ENCODE data around the gene SEL1L3.
"Not testable (repeated sequence)": the region's sequence is repeated elsewhere in the genome, so short reads cannot be mapped to it uniquely, and the experiment has no call there.

Gene SEL1L3

DNA sequence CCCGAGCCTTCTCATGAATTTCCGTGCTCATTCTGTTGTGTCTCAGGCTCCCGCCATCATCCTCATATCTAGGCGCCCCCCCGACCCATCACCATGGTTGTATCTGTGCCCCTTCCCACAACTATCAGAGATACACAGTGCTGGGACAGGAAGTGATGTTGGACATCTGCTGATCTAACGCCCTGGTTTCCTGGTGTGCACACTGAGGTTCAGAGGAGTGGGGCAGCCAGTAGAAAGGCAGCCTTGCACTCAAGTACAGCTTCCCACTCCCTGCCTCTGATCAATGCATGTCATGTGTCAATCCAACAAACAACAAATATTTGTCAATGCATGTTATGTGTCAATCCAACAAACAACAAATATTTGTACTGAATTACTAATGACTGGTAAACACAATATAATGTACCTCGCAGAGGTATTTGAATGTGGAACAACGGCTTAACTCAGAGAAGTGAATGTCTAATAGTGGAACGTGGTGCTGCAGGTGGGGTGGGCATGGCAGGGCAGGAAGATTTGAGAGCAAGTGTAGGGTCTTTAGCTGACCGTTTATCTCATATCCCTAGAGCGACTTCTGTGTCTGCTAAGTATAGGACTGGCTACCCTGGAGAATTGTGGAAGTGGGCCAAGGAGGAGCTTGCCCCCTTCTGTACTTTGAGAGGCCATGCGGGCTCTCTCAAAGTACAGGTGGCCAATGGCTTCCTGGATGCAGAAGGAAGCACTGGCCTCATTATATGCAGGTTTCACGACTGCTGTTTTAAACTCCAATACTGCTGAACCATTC, 10.3 kb upstream of the SEL1L3 start:
- Mint-ChIP-seq H3K27me3 (peaks cover 1% of the 10 kb centered on the region), H3K27ac (no peak overlapping the region), H3K9me3 (no peaks in the 10 kb centered on the region), H3K4me3 (no peak overlapping the region), H3K4me1 (ENCODE audit: low read depth) (no peaks in the 10 kb centered on the region), H3K36me3 (ENCODE audit: low read depth) (no peaks in the 10 kb centered on the region)
- intact Hi-C loops (cut with micrococcal nuclease) = no loop called here

GRCh38 chr4:25870081-25870480, 7.3 kb upstream of the SEL1L3 start:
- H3K27ac Mint-ChIP-seq = no peak overlapping the region
- no peaks in the 10 kb centered on the region for H3K9me3 Mint-ChIP-seq
- intact Hi-C loops (cut with micrococcal nuclease) = no loop called here
- no peaks in the 10 kb centered on the region for H3K36me3 Mint-ChIP-seq (ENCODE audit: low read depth)
- H3K4me1 Mint-ChIP-seq (ENCODE audit: low read depth) = peaks cover 6% of the 10 kb centered on the region
- peaks cover 6% of the 10 kb centered on the region for H3K27me3 Mint-ChIP-seq
- H3K4me3 Mint-ChIP-seq = no peak overlapping the region

- no peak overlapping the region for H3K4me3 Mint-ChIP-seq
- intact Hi-C loops (cut with micrococcal nuclease) = loop anchor here (5.0 kb wide), 1 partner anchor 34 kb away; no protein-coding TSS in a partner anchor
- H3K36me3 Mint-ChIP-seq (ENCODE audit: low read depth) = no peaks in the 10 kb centered on the region
- peaks cover 20% of the 10 kb centered on the region for H3K27me3 Mint-ChIP-seq
- H3K4me1 Mint-ChIP-seq (ENCODE audit: low read depth) = peaks cover 11% of the 10 kb centered on the region
- H3K27ac Mint-ChIP-seq = no peak overlapping the region
- no peaks in the 10 kb centered on the region for H3K9me3 Mint-ChIP-seq
Observed at GRCh38 chr4:25867781-25868294, 5.0 kb upstream of the SEL1L3 start.

DNA sequence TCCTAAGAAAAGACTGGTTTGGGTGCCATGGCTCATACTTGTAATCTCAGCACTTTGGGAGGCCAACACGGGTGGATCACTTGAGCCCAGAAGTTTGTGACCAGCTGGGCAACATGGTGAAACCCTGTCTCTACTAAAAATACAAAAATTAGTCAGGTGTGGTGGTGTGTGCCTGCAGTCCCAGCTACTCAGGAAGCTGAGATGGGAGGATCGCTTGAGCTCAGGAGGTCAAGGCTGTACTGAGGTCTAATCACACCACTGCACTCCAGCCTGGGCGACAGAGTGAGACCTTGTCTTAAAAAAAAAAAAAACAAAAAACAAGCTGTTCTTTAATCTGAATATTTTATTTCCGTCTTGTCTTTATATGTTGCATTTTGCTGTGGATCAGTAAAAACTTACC, 3.6 kb upstream of the SEL1L3 start:
- peaks cover 18% of the 10 kb centered on the region for H3K4me1 Mint-ChIP-seq (ENCODE audit: low read depth)
- intact Hi-C loops (cut with micrococcal nuclease) = loop anchor here (5.0 kb wide), 1 partner anchor 36 kb away; no protein-coding TSS in a partner anchor
- not testable (repeated sequence) for H3K27ac Mint-ChIP-seq; H3K36me3 Mint-ChIP-seq (ENCODE audit: low read depth); H3K9me3 Mint-ChIP-seq; H3K4me3 Mint-ChIP-seq
- H3K27me3 Mint-ChIP-seq = peaks cover 27% of the 10 kb centered on the region

- intact Hi-C loops (cut with micrococcal nuclease) = loop anchor here (5.0 kb wide), 1 partner anchor 37 kb away; no protein-coding TSS in a partner anchor
- Mint-ChIP-seq H3K27ac (no peak overlapping the region), H3K27me3 (peaks cover 27% of the 10 kb centered on the region), H3K4me1 (ENCODE audit: low read depth) (peaks cover 24% of the 10 kb centered on the region), H3K4me3 (no peak overlapping the region), H3K36me3 (ENCODE audit: low read depth) (peaks cover 7% of the 10 kb centered on the region), H3K9me3 (no peaks in the 10 kb centered on the region)
Observed at GRCh38 chr4:25865586-25865985, 2.8 kb upstream of the SEL1L3 start.

- H3K4me3 Mint-ChIP-seq = peak overlapping the region; percentile 76
- H3K4me1 Mint-ChIP-seq (ENCODE audit: low read depth) = peaks cover 39% of the 10 kb centered on the region
- intact Hi-C loops (cut with micrococcal nuclease) = loop anchor here (5.0 kb wide), 1 partner anchor 422 kb away; no protein-coding TSS in a partner anchor
- H3K27me3 Mint-ChIP-seq = peaks cover 27% of the 10 kb centered on the region
- no peaks in the 10 kb centered on the region for H3K9me3 Mint-ChIP-seq
- peaks cover 7% of the 10 kb centered on the region for H3K36me3 Mint-ChIP-seq (ENCODE audit: low read depth)
- peak overlapping the region; percentile 67 for H3K27ac Mint-ChIP-seq
Observed at GRCh38 chr4:25863831-25864418, 1.1 kb upstream of the SEL1L3 start.

GRCh38 chr4:25863347-25863784, 578 bp upstream of the SEL1L3 start:
- Mint-ChIP-seq H3K9me3 (no peaks in the 10 kb centered on the region), H3K4me1 (ENCODE audit: low read depth) (peaks cover 39% of the 10 kb centered on the region), H3K27ac (peak overlapping the region; percentile 67), H3K4me3 (peak overlapping the region; percentile 76), H3K36me3 (ENCODE audit: low read depth) (peaks cover 7% of the 10 kb centered on the region), H3K27me3 (peaks cover 27% of the 10 kb centered on the region)
- intact Hi-C loops (cut with micrococcal nuclease) = loop anchor here (5.0 kb wide), 1 partner anchor 421 kb away; no protein-coding TSS in a partner anchor

- Mint-ChIP-seq H3K4me3 (peak overlapping the region; percentile 100), H3K36me3 (ENCODE audit: low read depth) (peaks cover 7% of the 10 kb centered on the region), H3K27me3 (peaks cover 23% of the 10 kb centered on the region), H3K4me1 (ENCODE audit: low read depth) (peaks cover 48% of the 10 kb centered on the region), H3K9me3 (no peaks in the 10 kb centered on the region), H3K27ac (peak overlapping the region; percentile 97)
- intact Hi-C loops (cut with micrococcal nuclease) = loop anchor here (5.0 kb wide), 1 partner anchor 420 kb away; no protein-coding TSS in a partner anchor
Observed at GRCh38 chr4:25861951-25862410, 807 bp downstream of the SEL1L3 start.

DNA sequence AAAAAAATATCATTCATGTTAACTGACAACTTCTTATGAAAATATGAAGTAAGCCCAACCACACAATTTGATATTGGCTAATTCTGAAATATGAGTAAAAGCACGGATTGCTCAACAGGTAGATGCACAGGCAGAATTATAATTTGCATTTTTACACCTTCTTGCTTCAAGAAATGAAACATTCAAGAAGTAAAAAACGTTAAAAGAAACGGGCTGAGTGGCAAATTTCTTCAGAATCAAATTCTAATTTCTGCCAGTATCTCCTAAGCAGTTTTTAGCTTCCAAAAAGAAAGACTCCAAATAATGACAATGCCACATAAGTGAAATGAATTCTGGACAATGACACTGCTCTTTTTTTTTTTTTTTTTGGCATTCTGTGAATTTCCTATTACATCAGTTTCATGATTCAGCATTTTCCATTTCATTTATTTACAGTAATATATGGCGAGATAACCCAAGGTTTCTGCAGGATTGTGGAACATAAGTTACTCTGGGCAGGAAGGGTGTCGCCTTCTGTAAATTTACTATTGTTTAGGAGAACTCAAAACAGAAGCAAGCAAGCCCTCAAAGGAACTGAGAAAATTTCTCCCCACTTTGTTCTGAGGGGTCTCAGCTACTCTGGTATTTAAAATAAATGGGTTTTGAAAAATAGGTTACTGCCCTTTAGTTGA, 1.4 kb downstream of the SEL1L3 start:
- peak overlapping the region; percentile 100 for H3K4me3 Mint-ChIP-seq
- H3K36me3 Mint-ChIP-seq (ENCODE audit: low read depth) = peaks cover 7% of the 10 kb centered on the region
- H3K4me1 Mint-ChIP-seq (ENCODE audit: low read depth) = peaks cover 51% of the 10 kb centered on the region
- intact Hi-C loops (cut with micrococcal nuclease) = loop anchor here (5.0 kb wide), 1 partner anchor 419 kb away; no protein-coding TSS in a partner anchor
- peaks cover 23% of the 10 kb centered on the region for H3K27me3 Mint-ChIP-seq
- peak overlapping the region; percentile 97 for H3K27ac Mint-ChIP-seq
- no peaks in the 10 kb centered on the region for H3K9me3 Mint-ChIP-seq

DNA sequence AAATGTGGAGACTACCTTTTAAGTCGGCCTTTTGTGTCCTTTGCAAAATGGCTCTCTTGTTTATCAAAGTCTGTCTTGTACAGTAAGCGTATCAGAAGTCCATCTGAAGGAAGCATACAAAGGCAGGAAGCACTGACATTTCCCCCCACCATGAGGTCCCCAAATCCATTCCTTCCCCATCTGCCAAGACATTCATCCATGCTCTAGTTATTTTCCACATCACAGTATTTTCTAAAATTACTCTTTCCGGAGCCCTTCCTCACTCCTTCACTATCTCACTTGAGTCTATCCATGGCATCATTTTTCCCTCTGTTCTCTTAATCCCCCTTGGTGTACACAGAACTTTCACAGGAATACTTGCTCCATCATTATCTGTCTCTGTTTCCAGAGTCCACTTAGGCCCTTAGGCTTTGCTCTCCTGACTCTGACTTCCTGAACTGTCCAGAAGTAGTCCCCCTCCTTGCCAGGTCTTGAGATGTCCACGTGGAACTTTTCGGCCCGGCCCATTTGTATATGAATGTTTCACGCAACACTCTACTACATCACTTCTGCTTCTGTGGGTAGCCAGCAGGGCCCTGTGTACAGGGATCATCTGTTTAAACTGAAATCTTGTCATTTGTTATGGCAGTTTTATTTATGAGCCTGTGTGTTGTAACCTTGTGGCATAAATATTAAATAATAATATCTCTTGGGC, 2.1 kb downstream of the SEL1L3 start:
- H3K36me3 Mint-ChIP-seq (ENCODE audit: low read depth) = peaks cover 7% of the 10 kb centered on the region
- H3K27ac Mint-ChIP-seq = peak overlapping the region; percentile 97
- H3K9me3 Mint-ChIP-seq = no peaks in the 10 kb centered on the region
- no peak overlapping the region for H3K4me3 Mint-ChIP-seq
- H3K4me1 Mint-ChIP-seq (ENCODE audit: low read depth) = peaks cover 51% of the 10 kb centered on the region
- peaks cover 23% of the 10 kb centered on the region for H3K27me3 Mint-ChIP-seq
- intact Hi-C loops (cut with micrococcal nuclease) = loop anchor here (5.0 kb wide), 1 partner anchor 418 kb away; no protein-coding TSS in a partner anchor

DNA sequence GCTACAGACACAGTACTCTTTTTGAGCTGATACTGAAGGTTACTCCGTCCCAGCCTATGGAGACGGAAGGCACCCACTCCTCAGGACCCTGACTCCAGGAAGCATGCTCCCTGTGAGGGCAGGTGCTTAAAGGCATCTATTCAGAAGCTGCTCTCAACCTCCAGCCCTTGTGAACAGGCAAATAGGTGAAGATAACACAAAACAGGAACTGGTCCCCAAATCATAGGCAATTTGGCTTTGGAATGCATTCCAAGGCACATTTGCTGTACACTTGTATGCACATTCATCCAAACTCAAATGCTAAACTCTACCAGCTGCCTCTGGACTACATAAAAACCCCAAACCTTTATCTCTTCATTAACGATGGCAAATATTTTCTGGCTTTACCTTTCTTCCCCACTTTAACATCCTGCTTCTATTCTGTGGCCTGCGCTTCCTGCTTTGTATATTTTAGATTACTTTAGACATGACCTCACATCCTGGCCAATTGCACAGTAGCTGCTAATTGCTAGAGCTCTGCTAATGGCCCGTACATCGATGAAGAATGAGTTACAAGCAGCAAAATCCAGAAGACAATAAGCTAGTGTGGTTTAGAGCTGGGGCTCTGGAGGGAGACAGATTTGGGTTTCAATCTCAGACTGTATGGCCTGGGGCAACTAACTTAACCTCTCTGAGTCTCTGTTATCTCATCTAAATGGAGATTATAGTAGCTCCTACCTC, 3.2 kb downstream of the SEL1L3 start:
- peaks cover 7% of the 10 kb centered on the region for H3K36me3 Mint-ChIP-seq (ENCODE audit: low read depth)
- intact Hi-C loops (cut with micrococcal nuclease) = loop anchor here (2.0 to 5.0 kb wide), 2 partner anchors 15 to 417 kb away; no protein-coding TSS in a partner anchor
- H3K4me1 Mint-ChIP-seq (ENCODE audit: low read depth) = peaks cover 57% of the 10 kb centered on the region

GRCh38 chr4:25857851-25858400, 4.9 kb downstream of the SEL1L3 start:
- H3K36me3 Mint-ChIP-seq (ENCODE audit: low read depth) = peaks cover 7% of the 10 kb centered on the region
- H3K9me3 Mint-ChIP-seq = no peaks in the 10 kb centered on the region
- peaks cover 6% of the 10 kb centered on the region for H3K27me3 Mint-ChIP-seq
- no peak overlapping the region for H3K27ac Mint-ChIP-seq
- no peak overlapping the region for H3K4me3 Mint-ChIP-seq
- intact Hi-C loops (cut with micrococcal nuclease) = loop anchor here (2.0 kb wide), 1 partner anchor 13 kb away; no protein-coding TSS in a partner anchor
- peaks cover 54% of the 10 kb centered on the region for H3K4me1 Mint-ChIP-seq (ENCODE audit: low read depth)

More for the DNA sequence above, 3.2 kb downstream of the SEL1L3 start:
- Mint-ChIP-seq H3K27ac (no peak overlapping the region), H3K9me3 (no peaks in the 10 kb centered on the region), H3K27me3 (peaks cover 17% of the 10 kb centered on the region), H3K4me3 (no peak overlapping the region)
